ENCODE data around the gene COL8A1. TPM values are rescaled to one million over a fixed set of nuclear protein-coding genes. Genes with fewer than 3 reads are reported as not detected.

The COL8A1 gene
- total and polyA plus RNA-seq, 10 of the 15 experiments (the other 5 are each of a cell fraction or from before 2014, with no cell fraction given), result 0.04 to 0.73 (median 0.10) TPM; not detected in 5

DNA sequence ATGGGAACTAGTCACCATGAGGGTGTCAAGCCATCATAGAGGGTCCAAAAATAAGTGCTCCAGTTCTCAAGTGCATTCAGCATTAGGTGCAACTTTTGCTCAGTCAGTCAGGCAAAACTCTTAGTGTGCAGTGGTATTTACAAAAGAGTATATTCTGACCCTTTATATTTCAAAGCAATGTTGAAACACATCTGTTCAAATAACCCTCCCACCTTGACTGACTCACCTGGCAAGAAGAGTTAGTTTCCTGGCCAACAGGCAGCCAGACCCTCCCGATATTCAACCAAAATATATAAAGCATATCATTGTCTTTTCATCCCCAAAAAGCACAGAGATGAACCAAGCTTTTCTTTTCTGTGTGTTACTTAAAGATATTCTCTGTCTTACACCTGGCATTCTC lies 7.6 kb upstream of the COL8A1 start:
- TF ChIP-seq TCF12 (IDR thresholded peaks at IDR 0.05; ENCODE audit: low read depth, low read length), result no peak
- no peak for TF ChIP-seq CHD2 (IDR thresholded peaks at IDR 0.05; ENCODE audit: borderline replicate concordance, low read depth, low read length)
- TF ChIP-seq YY1 (IDR thresholded peaks at IDR 0.05; ENCODE audit: low read depth, low read length), result no peak
- TF ChIP-seq, protein P1, sequence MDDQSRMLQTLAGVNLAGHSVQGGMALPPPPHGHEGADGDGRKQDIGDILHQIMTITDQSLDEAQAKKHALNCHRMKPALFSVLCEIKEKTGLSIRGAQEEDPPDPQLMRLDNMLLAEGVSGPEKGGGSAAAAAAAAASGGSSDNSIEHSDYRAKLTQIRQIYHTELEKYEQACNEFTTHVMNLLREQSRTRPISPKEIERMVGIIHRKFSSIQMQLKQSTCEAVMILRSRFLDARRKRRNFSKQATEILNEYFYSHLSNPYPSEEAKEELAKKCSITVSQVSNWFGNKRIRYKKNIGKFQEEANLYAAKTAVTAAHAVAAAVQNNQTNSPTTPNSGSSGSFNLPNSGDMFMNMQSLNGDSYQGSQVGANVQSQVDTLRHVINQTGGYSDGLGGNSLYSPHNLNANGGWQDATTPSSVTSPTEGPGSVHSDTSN (IDR thresholded peaks at IDR 0.05; ENCODE audit: insufficient replicate concordance, low read depth, low read length), result no peak
- TF ChIP-seq ZNF207 (IDR thresholded peaks at IDR 0.05; ENCODE audit: borderline replicate concordance), result no peak
- TF ChIP-seq DPF2 (IDR thresholded peaks at IDR 0.05), result no peak
- TF ChIP-seq, protein P2, sequence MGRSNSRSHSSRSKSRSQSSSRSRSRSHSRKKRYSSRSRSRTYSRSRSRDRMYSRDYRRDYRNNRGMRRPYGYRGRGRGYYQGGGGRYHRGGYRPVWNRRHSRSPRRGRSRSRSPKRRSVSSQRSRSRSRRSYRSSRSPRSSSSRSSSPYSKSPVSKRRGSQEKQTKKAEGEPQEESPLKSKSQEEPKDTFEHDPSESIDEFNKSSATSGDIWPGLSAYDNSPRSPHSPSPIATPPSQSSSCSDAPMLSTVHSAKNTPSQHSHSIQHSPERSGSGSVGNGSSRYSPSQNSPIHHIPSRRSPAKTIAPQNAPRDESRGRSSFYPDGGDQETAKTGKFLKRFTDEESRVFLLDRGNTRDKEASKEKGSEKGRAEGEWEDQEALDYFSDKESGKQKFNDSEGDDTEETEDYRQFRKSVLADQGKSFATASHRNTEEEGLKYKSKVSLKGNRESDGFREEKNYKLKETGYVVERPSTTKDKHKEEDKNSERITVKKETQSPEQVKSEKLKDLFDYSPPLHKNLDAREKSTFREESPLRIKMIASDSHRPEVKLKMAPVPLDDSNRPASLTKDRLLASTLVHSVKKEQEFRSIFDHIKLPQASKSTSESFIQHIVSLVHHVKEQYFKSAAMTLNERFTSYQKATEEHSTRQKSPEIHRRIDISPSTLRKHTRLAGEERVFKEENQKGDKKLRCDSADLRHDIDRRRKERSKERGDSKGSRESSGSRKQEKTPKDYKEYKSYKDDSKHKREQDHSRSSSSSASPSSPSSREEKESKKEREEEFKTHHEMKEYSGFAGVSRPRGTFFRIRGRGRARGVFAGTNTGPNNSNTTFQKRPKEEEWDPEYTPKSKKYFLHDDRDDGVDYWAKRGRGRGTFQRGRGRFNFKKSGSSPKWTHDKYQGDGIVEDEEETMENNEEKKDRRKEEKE (IDR thresholded peaks at IDR 0.05), result no peak
- no peak for TF ChIP-seq POLR2A (IDR thresholded peaks at IDR 0.05; ENCODE audit: low read depth, low read length)
- TF ChIP-seq TCF7 (IDR thresholded peaks at IDR 0.05; ENCODE audit: borderline replicate concordance), result no peak
- TF ChIP-seq SIN3A (IDR thresholded peaks at IDR 0.05; ENCODE audit: low read depth, low read length), result no peak
- no peak for TF ChIP-seq CEBPB (IDR thresholded peaks at IDR 0.05; ENCODE audit: borderline replicate concordance in 1 of 2, low read depth in 2 of 2, low read length in 2 of 2)
- TF ChIP-seq, protein P3, sequence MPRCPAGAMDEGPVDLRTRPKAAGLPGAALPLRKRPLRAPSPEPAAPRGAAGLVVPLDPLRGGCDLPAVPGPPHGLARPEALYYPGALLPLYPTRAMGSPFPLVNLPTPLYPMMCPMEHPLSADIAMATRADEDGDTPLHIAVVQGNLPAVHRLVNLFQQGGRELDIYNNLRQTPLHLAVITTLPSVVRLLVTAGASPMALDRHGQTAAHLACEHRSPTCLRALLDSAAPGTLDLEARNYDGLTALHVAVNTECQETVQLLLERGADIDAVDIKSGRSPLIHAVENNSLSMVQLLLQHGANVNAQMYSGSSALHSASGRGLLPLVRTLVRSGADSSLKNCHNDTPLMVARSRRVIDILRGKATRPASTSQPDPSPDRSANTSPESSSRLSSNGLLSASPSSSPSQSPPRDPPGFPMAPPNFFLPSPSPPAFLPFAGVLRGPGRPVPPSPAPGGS (IDR thresholded peaks at IDR 0.05; ENCODE audit: borderline replicate concordance, insufficient read depth, low read depth, low read length, poor library complexity, severe bottlenecking), result no peak
- no peak for TF ChIP-seq BACH1 (IDR thresholded peaks at IDR 0.05; ENCODE audit: borderline replicate concordance)
- TF ChIP-seq YBX1 (IDR thresholded peaks at IDR 0.05), result no peak
- TF ChIP-seq, protein P4, sequence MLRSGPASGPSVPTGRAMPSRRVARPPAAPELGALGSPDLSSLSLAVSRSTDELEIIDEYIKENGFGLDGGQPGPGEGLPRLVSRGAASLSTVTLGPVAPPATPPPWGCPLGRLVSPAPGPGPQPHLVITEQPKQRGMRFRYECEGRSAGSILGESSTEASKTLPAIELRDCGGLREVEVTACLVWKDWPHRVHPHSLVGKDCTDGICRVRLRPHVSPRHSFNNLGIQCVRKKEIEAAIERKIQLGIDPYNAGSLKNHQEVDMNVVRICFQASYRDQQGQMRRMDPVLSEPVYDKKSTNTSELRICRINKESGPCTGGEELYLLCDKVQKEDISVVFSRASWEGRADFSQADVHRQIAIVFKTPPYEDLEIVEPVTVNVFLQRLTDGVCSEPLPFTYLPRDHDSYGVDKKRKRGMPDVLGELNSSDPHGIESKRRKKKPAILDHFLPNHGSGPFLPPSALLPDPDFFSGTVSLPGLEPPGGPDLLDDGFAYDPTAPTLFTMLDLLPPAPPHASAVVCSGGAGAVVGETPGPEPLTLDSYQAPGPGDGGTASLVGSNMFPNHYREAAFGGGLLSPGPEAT (IDR thresholded peaks at IDR 0.05; ENCODE audit: low read depth), result no peak

More for the DNA sequence above, 7.6 kb upstream of the COL8A1 start:
- ATAC-seq, result no peak
- Histone ChIP-seq H3K36me3 (ENCODE audit: control insufficient read depth in 2 of 2, insufficient read depth in 2 of 2, low read length in 1 of 2) (no peaks in the 10 kb centered on the region), H3K9me3 (replicated peaks; ENCODE audit: control insufficient read depth, insufficient read depth, low read length) (no peaks in the 10 kb centered on the region), H3K4me3 (no peak overlapping the region), H3K79me2 (ENCODE audit: control insufficient read depth, insufficient read depth, low read length) (no peaks in the 10 kb centered on the region), H4K20me1 (ENCODE audit: control insufficient read depth, insufficient read depth) (no peaks in the 10 kb centered on the region), H3K4me2 (ENCODE audit: control insufficient read depth, insufficient read depth) (no peak overlapping the region), H2AFZ (ENCODE audit: control insufficient read depth, low read depth, low read length) (no peak overlapping the region), H3K9ac (ENCODE audit: control insufficient read depth, insufficient read depth, low read length) (no peak overlapping the region), H3K27ac (ENCODE audit: control insufficient read depth, insufficient read depth) (no peak overlapping the region), H3K27me3 (replicated peaks in 1 of 2; ENCODE audit: control insufficient read depth in 2 of 2, insufficient read depth in 2 of 2, low read length in 1 of 2) (no peaks in the 10 kb centered on the region), H3K4me1 (ENCODE audit: control insufficient read depth, insufficient read depth, low read length) (no peaks in the 10 kb centered on the region)
- intact Hi-C loops (cut with micrococcal nuclease; ENCODE audit: unreplicated experiment) (no loop called here), in situ Hi-C loops (cut with MboI) (no loop called here)
- CTCF ChIA-PET, result interaction anchor here (1.3 to 1.4 kb wide), 2 partner anchors 15 to 123 kb away, joined by 3 to 4 read pairs; no protein-coding TSS in a partner anchor
- WGBS (ENCODE audit: insufficient coverage, insufficient replicate concordance, low lambda C conversion rate, missing lambda C conversion rate), result 0% methylated on average over 1 of the region's 1 CpG
- RAD21 ChIA-PET (ENCODE audit: unreplicated experiment), result no interaction called here
- FAIRE-seq, result no peak
- BruUV-seq (replicated peaks), result no TSS peak
- DNase-seq (ENCODE audit: low read depth, low spot score), result no peak
- POLR2A ChIA-PET, result no interaction called here
- SMC1A ChIA-PET (ENCODE audit: uncharacterized antibody, unreplicated experiment), result interaction anchor here (0.6 kb wide), 1 partner anchor 745 kb away, joined by 3 read pairs; no protein-coding TSS in a partner anchor

Data from GM12878 (cell line).